Esophagus muscularis mucosa (tissue), 4 donors: ENCODE measurements around the gene MIGA1.

Source experiments
- CTCF ChIP-seq, 3 experiments: fragments of 200-600 bp in 2 of 3; fragments of 450-650 bp in 1 of 3; sonication (generic) in 2 of 3; IDR thresholded peaks; one replicate each; pipeline ENCODE4 v1.5.1; 2017 to 2019; ENCODE audit warnings: antibody characterized with exemption in 3 of 3, mild to moderate bottlenecking in 2 of 3, moderate library complexity in 1 of 3
- EP300 ChIP-seq: sonication (generic); formaldehyde crosslinking; IDR thresholded peaks from one replicate; pipeline ENCODE4 v1.6.1; 2017; ENCODE audit warnings: antibody characterized with exemption
- POLR2A ChIP-seq: fragments of 450-650 bp; IDR thresholded peaks from one replicate; pipeline ENCODE4 v1.6.1; 2017; ENCODE audit warnings: antibody characterized with exemption, moderate library complexity, mild to moderate bottlenecking, low read depth
- POLR2AphosphoS5 ChIP-seq, 2 donors: sonication (generic); formaldehyde crosslinking; IDR thresholded peaks; one replicate each; pipeline ENCODE4 v1.6.1; 2017; ENCODE audit warnings: antibody characterized with exemption in 2 of 2

DNA sequence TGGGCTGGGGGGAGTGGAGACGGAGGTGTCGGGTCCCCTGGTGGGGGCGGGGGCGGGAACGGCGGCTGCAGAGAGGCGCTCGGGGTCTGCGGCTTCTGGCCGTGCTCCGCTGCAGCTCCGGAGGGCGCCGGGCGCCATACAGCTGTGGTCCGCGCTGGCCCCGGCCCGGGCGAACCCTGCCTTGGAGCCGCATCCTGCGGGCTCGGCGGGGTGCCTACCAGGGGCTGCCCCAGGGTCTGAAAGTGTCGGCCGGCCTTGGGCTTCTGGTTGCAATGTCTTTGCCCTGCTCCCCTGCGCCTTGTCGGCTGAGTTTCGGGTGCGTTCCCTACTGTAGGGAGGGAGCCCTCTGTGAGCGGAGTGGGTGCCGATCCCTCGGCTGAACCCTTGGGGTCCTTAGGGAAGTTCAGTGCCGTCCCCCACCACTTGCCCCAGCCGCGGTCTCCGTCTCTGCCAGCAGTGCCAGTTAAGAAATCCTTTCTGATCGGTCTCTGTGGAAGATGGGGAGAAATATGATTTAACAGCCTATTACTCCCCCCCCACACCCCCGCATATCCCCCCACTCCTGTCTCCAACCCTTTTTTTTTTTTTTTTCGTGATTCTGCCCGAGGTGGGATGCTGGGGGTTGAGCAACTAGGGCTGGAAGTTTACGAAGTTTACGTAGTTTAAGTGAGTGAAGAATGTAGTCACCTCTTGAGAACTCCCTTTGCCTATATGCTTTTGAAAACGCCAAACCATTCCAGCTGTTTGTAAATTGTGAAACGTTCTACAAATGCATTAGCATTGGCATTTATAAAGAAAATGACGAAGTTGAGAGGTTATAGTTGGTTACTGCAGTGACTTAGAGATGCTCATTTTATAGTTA is 109.6 kb downstream of the MIGA1 start:
- no peak for TF ChIP-seq EP300
- TF ChIP-seq POLR2A, result no peak
- TF ChIP-seq CTCF (IDR thresholded peaks at IDR 0.05), result peak in 1 of 3 experiments; percentile 1
- no peak for TF ChIP-seq POLR2AphosphoS5 (IDR thresholded peaks at IDR 0.05)
